Stimulated activated CD4-positive, alpha-beta T cell treated with anti-CD3 and anti-CD28 coated beads, Interleukin-15, amount 100 ng/mL, for 48 hours (primary cell): Measurements from ENCODE around the gene E2F1.
A peak's percentile ranks its signal among the peaks of the same experiment; 100 is the strongest.
"Not testable (repeated sequence)": the region's sequence is repeated elsewhere in the genome, so short reads cannot be mapped to it uniquely, and the experiment has no call there.

Source experiments
- DNase-seq, 2 donors: peaks; one replicate each; pipeline ENCODE4 v3.0.0-alpha.2; 2020; ENCODE audit warnings: low read depth in 2 of 2

E2F1 gene

DNA sequence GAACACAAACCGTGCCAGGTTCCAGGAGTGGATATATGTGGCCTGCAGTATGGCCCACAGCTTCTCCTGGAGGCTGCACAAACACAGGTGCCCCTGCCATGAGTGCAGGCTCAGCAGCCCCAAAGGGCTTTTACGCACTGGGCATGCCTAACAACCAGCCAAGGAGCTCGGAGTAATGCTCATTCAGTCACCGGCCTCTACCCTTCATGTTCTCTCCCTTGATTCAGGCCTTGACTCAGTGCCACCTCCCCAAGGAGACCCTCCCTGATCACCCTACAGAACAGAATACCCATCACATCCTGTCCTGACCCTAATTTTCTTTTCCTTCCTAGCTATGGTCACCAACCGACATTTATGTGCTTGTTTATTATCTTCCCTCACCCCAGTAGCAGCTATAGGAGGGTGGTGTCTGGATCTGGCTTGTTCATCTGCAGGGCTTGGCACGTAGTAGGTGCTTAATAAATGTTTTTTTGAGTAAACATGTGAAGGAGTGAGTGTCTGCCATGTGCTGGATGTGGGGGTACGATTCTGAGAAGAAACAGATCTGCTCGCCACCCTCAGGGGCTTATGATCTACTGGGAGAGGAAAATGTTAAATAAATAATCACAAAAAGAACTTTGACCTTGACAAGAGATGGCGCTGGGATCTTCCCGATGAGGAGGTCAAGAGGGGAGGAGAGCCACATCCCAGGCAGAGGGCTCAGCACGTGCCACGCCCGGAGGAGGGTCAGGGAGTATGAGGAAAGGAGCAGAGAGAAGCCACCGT lies 24.7 kb upstream of the E2F1 start:
- DNase-seq, result no peak

DNA sequence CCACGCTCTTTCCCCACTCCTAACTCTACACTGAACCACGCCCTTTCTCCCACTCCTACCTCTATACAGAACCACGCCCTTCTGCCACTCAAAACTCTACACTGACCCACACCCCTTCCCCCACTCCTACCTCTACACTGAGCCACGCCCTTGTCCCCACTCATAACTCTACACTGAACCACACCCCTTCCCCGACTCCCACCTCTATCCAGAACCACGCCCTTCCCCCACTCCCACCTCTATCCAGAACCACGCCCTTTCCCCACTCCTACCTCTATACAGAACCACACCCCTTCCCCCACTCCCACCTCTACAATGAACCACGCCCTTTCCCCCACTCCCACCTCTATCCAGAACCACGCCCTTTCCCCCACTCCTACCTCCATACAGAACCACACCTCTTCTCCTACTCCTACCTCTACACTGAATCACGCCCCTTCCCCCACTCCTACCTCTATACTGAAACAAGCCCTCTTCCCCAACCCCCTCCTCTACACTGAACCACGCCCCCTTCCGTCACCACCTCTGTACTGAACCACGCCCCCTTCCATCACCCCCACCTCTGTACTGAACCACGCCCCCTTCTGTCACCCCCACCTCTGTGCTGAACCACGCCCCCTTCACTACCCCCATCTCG lies 23.8 kb upstream of the E2F1 start:
- DNase-seq, result no peak

DNA sequence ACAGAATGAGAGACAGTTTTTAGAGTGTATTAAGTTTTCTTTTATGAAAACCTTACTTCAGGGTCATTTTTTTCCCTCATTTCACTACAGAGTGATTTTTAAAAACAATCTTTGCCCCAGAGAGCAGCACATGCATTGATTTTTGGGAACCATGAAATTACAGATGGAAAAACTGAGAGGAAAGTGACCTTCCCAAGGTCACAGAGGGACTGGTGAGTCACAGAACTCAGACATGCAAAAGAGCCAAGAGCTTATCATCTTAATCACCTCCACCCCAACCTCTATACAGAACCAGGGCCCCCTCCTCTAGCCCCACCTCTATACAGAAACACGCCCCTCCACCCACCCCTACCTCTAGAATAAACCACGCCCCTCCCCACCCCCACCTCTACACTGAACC lies 23.2 kb upstream of the E2F1 start:
- no peak for DNase-seq

DNA sequence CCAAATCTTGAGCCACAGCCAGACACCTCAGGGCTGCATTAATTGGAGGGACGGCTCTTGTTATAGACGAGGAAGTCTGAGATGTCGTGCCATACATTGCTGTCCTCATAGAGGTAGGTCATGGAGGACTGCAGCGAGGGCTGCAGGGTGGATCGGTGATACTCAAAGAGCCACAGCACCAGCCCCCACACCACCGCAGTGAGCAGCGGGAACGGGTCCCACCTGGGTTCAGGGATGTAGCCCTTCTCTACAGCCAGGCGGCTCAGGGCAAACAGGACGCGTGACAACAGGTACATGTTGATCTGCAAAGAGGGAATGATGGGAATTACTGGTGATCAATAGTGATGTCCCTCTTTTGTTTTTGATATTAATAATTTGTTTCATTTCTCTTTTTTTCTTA lies 21.5 kb upstream of the E2F1 start:
- DNase-seq, result no peak

DNA sequence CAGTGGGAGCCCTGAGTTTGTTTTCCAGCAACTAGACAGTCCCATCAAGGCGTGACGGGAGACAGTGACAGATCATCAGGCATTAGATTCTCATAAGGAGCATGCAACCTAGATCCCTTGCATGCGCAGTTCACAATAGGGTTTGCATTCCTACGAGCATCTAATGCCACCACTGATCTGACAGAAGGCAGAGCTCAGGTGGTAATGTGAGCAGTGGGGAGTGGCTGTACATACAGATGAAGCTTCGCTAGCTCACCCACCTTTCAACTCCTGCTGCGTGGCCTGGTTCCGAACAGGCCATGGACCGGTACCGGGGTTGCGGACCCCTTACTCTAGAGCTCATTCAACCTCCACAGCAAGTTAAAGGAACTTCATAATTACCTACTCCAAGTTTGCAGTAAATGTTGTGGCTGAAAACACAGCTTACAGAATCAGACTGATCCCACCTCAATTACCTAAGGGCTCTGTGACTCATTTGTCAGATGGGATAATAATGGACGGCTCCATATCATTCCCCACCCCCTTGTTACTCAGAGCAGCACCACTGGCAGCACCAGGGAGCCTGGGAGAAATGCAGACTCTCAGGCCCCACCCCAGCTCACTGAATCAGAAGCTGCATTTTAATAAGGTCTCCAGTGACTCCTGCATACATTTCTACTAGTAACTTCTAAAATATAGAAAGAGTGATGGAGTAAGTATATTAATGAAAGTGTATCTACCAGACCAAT lies 18.2 kb upstream of the E2F1 start:
- DNase-seq, result no peak

DNA sequence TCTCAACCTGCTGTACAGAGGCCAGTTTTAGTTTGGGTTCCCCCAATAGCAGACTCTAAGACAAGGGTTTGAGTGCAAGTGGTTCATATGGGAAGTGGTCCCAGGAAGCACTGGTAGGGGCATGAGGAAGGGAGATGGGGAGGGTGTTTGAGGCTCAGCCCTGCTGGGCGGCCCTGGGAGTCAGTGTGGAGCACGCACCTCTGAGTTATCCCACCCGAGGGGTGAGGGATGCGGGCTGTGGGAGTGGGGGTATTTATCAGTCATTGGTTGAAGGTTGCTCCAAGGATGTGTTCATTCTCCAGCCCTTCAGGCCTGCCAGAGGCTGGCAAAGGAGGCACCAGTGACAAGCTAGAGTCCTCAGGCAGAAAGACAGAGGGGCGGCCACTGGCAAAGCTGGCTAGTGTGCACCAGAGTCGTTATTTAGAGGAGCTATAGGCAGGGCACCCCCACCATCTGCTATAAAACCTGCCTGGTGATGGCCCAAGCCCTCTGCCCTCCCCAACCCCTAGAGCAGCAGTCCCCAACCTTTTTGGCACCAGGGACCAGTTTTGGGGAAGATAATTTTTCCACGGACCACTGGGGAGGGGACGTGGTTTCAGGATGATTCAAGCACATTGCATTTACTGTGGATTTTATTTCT lies 17.4 kb upstream of the E2F1 start:
- DNase-seq, result no peak

DNA sequence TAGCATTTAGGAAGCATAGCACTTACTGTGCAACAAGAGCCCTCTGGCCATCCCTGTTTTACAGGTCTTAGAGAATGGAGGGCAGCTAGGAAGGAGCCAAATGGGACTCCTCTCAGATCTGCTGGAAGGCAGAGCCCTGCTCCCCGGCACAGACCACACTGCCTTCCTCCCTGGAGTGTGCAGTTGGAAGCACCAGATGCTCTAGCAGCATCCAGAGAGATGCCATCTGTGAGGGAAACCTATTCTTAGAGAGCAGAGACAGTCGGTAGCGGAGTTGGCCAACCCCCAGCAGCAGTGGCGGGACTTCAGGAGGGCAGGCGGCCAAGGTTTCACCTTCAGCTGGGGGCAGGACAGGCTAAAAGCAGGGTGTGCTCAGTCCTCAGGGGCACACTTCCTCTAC lies 16.7 kb upstream of the E2F1 start:
- DNase-seq, result no peak

DNA sequence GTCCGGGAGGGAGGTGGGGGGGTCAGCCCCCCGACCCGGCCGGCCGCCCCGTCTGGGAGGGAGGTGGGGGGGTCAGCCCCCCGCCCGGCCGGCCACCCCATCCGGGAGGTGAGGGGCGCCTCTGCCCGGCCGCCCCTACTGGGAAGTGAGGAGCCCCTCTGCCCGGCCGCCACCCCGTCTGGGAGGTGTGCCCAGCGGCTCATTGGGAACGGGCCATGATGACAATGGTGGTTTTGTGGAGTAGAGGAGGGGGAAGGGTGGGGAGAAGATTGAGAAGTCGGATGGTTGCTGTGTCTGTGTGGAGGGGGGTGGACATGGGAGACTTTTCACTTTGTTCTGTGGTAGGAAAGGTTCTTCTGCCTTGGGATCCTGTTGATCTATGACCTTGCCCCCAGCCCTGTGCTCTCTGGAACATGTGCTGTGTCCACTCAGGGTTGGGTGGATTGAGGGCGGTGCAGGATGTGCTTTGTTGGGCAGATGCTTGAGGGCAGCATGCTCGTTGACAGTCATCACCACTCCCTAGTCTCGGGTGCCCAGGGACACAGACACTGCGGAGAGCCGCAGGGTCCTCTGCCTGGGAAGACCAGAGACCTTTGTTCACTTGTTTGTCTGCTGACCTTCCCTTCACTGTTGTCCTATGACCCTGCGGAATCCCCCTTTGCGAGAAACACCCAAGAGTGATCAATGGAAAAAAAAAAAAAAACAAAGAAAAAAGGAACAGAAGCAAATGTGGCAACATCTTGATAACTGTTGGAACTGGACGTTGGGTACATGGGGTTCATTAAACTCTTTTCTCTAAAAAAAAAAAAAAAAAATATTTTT lies 15.7 kb upstream of the E2F1 start:
- no peak for DNase-seq

DNA sequence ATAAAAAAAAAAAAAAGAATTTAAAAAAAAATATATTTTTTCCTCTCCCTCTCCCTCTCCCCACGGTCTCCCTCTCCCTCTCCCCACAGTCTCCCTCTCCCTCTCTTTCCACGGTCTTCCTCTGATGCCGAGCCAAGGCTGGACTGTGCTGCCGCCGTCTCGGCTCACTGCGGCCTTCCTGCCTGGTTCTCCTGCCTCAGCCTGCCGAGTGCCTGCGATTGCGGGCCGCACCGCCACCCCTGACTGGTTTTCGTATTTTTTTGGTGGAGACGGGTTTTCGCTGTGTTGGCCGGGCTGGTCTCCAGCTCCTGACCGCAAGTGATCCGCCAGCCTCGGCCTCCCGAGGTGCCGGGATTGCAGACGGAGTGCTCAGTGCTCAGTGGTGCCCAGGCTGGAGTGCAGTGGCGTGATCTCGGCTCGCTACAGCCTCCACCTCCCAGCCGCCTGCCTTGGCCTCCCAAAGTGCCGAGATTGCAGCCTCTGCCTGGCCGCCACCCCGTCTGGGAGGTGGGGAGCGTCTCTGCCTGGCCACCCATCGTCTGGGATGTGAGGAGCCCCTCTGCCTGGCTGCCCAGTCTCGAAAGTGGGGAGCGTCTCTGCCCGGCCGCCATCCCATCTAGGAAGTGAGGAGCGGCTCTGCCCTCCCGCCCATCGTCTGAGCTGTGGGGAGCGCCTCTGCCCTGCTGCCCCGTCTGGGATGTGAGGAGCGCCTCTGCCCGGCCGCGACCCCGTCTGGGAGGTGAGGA lies 14.7 kb upstream of the E2F1 start:
- DNase-seq, result not testable (repeated sequence)

DNA sequence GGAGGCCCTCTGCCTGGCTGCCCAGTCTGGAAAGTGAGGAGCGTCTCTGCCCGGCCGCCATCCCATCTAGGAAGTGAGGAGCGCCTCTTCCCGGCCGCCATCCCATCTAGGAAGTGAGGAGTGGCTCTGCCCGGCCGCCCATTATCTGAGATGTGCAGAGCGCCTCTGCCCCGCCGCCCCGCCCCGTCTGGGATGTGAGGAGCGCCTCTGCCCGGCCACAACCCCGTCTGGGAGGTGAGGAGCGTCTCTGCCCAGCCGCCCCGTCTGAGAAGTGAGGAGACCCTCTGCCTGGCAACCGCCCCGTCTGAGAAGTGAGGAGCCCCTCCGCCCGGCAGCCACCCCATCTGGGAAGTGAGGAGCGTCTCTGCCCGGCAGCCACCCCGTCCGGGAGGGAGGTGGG lies 12.8 kb upstream of the E2F1 start:
- not testable (repeated sequence) for DNase-seq

DNA sequence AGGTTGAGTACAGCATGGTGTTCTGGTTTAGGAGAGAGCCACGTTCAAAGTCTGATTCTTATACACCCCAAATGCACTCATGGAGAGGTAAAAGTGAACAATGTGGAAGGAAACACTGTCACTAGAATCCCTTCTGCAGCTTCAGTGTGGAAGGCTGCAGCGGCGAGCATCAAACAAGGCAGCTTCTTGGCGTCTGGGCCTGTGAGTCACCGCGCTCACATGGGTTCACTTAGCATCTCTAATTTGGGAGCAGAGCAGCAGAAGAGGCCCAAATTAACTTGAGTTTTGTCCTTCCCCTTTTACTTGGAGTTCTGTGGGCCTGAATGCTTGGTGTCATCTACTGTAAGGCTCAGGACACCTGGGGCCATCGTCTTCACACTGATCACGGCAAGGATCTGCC lies 10.9 kb upstream of the E2F1 start:
- DNase-seq, result no peak

DNA sequence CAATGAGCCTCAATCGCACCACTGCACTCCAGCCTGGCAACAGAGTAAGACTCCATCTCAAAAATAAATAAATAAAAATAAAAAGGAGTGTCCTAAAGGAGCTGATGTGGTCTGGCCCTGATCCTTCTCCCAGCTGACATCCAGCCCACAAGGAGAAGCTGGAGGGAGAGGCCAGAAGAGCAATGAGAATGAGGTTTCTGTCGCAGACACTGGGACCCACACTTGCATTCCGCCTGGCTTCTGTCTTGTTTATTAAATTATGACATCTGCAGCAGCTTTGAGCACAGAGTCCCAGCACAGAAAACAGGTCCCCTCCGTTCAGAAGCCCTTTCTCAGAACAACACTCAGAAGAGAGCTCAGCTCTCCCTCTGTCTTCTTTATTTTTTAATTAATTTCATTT lies 10.3 kb upstream of the E2F1 start:
- DNase-seq, result no peak

DNA sequence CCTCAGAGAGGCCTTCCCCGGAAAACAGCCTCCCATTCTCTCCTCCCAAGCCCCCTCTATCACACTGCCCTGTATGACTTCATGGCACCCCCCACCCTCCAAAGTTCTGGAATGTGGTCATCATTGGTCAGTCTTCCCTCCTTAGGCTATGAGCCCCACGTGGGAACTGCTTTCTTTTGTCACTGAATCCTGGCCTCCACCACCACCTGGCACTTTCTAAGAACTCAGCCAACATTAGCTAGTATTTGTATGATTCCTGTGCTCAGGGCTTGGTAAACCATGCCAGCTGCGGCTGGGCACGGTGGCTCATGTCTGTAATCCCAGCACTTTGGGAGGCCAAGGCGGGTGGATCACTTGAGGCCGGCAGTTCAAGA lies 8.4 kb upstream of the E2F1 start:
- DNase-seq, result no peak

DNA sequence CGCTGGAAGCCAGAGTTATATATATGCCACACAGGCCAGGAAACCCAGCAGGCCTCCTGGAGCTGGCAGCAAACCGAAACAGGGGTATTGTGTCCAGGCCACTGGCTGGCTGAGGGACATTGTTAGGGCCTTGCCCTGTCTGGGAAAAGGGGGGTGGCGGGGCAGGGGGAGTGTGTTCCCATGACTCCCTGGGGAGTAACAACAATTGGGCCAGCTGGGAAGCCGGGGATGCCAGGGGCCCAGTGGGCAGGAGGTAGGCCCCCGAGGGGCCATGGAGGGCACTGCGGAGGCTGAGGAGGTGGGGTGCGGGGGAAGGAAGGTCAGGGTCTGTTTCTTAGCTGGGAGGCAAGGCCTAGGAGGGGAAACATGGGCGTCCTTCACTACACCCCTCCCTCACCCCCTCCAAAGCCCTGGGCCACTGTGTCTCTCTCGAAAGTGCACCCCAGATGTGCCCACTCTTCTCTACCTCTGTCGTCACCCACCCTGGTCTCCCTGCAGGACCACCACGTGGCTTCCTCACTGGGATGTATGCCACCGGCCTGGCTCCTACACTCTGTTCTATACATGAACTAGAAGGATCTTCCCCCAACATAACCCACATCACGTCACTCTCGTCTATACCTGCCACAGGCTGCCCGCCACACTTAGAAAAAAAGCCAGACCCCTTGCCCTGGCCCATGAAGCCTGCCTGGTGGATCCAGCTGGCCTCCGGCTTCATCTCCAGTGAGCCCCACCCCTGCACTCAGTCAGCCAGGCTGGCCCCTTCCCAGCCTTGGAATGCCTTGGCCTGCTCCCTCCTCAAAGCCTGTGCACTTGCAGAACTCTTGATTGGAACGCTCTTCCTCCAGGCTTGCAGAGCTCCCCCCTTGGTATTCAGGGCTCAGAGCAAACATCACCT lies 7.8 kb upstream of the E2F1 start:
- no peak for DNase-seq

DNA sequence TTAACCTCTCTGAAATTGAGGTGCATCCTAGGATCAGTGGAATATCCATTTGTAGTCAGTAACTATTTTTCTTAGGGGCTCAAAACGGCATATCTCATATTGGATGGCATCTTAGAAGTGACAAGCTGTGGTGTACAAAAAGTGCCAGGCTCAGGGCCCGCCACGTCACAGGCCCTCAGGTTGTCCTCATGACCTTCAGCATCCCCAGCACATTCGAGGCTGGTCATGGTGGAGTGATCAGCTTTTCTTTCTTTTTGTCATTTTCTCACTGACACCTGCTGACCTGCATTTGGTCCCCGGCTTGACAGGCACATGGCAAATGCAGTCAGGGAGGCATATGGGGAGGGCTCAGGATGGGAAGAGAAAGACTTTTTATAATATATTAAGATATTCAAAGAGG lies 7.1 kb upstream of the E2F1 start:
- no peak for DNase-seq

DNA sequence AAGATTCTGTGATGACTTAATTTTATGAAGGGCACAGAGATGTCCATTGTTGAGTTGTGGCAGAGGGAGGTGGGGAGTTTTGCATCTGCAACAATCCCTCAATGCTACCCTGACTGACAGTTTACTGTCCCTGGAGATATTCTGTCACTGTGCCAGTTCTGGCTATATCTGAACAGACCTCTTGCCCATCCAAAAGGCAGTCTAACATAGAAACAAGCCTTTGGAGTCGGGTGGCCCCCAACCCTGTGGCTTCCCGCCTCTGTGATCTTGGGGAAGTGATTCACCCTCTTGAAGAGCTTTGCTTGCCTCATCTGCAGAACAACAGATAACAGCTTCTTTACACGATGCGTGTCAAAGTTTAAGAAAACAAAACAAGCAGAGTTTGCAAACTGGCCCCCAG lies 3.8 kb upstream of the E2F1 start:
- peak in 1 of 2 donors; percentile 42 for DNase-seq

DNA sequence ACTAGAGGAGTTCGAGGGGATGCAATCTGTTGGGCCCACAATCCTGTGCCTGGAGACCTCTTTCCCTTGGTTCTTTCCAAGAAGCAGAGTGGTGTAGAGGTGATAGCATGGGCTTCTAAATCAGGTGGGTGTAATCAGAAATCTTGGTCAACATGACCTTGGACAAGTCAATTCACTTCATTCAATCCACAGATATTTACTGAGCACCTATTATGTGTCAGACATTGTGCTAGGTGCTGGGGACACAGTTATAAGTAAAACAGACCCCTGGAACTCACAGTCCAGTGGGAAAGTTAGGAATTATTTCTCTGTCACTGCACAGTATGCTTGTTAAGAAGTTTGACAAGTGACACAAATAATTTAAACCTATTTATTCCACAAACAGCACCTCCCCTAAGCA lies 3.3 kb upstream of the E2F1 start:
- DNase-seq, result no peak

DNA sequence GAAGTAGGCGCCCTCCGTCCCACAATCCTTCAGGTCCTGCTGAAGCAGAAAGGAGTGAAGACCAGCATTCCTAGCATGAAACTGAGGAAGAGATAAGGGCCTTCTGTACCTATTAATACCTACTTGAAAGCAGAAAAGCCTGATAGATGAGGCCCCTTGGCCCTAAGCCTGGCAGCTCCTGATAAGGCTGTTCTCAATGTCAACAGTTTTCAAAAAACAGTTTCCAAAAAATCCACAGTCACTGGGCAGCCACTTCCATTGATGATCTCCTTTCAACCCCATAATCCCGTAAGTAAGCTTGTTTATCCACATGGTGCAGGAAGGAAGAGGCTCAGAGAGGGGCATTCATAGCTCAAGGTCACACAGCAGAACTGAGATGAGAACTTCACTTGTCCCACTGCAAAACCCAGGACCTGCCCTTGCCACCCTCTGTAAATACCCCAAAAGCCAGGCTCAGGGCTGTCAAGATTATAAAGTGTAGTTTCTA lies 2.8 kb upstream of the E2F1 start:
- no peak for DNase-seq

DNA sequence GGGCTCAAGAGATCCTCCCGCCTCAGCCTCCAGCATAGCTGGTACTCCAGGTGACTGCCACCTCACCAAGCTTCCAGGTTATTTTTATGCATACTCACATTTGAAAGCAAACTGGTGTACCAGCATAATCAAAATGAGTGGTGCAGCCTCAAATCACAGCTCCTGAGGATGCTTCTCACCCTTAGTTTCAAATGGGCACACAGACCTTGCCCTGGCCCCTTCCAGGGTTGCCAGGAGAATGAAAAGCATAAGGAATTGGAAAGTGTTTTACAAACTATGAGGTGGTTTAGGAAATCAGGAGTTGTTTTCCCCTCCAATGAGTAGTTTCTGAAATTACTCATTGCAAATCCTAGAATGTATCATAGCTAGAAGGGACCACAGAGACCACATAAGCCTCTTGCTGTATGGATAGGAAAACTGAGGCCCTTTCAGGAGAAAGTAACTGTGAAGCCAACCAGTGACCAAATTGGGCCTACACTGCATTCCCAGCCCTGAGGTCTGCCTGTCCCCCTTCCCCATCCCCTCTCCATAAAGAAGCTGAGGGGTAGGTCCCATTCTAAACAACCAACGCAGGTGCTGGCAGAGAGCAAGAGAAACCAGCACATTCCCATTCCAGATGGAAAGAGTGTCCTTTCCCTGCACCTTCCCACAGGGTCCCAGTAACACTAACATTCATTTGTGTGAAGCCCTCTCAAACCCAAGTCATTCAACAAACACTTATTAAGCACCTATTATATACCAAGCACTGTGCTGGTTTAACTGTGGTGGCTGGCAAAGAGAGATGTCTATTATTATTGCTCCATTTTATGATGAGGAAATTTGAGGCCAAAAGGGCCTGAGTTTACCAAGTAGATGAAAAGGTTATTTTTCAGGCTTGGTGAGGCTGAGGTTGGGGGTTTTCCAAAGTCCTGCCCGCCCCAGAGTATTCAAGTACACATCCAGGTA lies 2.1 kb upstream of the E2F1 start:
- DNase-seq, result no peak
